OCI-LY1 (cell line): Measurements from ENCODE around the gene ESPL1.

ENCODE experiments used
- CTCF ChIP-seq: fragments of 200-600 bp; sonication (generic), shearing (Covaris generic); IDR thresholded peaks from 2 replicates; pipeline ENCODE4 v1.5.1; 2017; ENCODE audit warnings: mild to moderate bottlenecking, antibody characterized with exemption, low read length, moderate library complexity, mixed read lengths
- EZH2 ChIP-seq: fragments of 200-600 bp; sonication (generic), shearing (Covaris generic); IDR thresholded peaks from 2 replicates; pipeline ENCODE4 v1.8.0; 2017; ENCODE audit warnings: borderline replicate concordance, mixed run types, mild to moderate bottlenecking, antibody characterized with exemption, low read length, moderate library complexity, mixed read lengths

- TF ChIP-seq CTCF: no peak
- TF ChIP-seq EZH2: no peak
Observed at GRCh38 chr12:53244337-53244736, 23.8 kb upstream of the ESPL1 start.
